Adrenal gland (tissue), 5 donors: ENCODE data around the gene HPCA.

ENCODE experiments used
- CTCF ChIP-seq, 6 experiments: fragments of 450-650 bp in 4 of 6; fragments of 200-600 bp in 2 of 6; sonication (generic) in 1 of 6; IDR thresholded peaks; 1 replicate in 5 of 6; 2 replicates in 1 of 6; pipeline versions ENCODE4 v1.5.1 to v1.8.0; 2016 to 2021; ENCODE audit warnings: antibody characterized with exemption in 6 of 6, mild to moderate bottlenecking in 2 of 6, moderate library complexity in 1 of 6
- POLR2A ChIP-seq, 2 donors: fragments of 450-650 bp; IDR thresholded peaks; one replicate each; pipeline ENCODE4 v1.6.1; 2017; ENCODE audit warnings: antibody characterized with exemption in 2 of 2, mild to moderate bottlenecking in 2 of 2, moderate library complexity in 1 of 2
- donor health status: DM: no; HTN: no; CAD: no.

GRCh38 chr1:32878183-32878582 lies 8.1 kb upstream of the HPCA start:
- TF ChIP-seq CTCF (IDR thresholded peaks at IDR 0.05) (no peak), POLR2A (IDR thresholded peaks at IDR 0.05) (no peak)
